GM23338 (cell line): ENCODE results near the gene KBTBD4. TPM values are rescaled to one million over a fixed set of nuclear protein-coding genes. Genes with fewer than 3 reads are reported as not detected.

Experiments
- ATAC-seq: fragments of 200-7000 bp; cut with Tn5 transposase; 3 replicates; pipeline ENCODE4 v1.9.1; 2020
- DNase-seq: peaks from one replicate; pipeline ENCODE4 v3.0.0-alpha.2; 2015; ENCODE audit warnings: low spot score
- H2AFZ ChIP-seq: fragments of 200-600 bp; sonication (generic); 2 replicates; pipeline ENCODE4 v1.8.0; 2016; ENCODE audit warnings: antibody characterized with exemption, mild to moderate bottlenecking, moderate library complexity
- H3F3A ChIP-seq: fragments of 200-600 bp; sonication (generic); replicated peaks from 2 replicates; pipeline ENCODE4 v1.8.0; 2017; ENCODE audit warnings: antibody characterized with exemption, mixed run types, low read depth
- H3K27ac ChIP-seq: fragments of 200-600 bp; sonication (generic); 2 replicates; pipeline ENCODE4 v1.6.1; 2016; ENCODE audit warnings: low read depth
- H3K27me3 ChIP-seq: fragments of 200-600 bp; sonication (generic); 2 replicates; pipeline ENCODE4 v1.8.0; 2016; ENCODE audit warnings: mild to moderate bottlenecking, mixed run types, moderate library complexity; ENCODE audit not compliant: insufficient read depth
- H3K36me3 ChIP-seq: fragments of 200-600 bp; sonication (generic); 2 replicates; pipeline ENCODE4 v1.8.0; 2016; ENCODE audit warnings: mild to moderate bottlenecking; ENCODE audit not compliant: insufficient read depth
- H3K4me1 ChIP-seq: fragments of 200-600 bp; sonication (generic); 2 replicates; pipeline ENCODE4 v1.8.0; 2016; ENCODE audit warnings: mild to moderate bottlenecking, moderate library complexity; ENCODE audit not compliant: insufficient read depth
- H3K4me2 ChIP-seq: fragments of 200-600 bp; sonication (generic); 2 replicates; pipeline ENCODE4 v1.7.1; 2017; ENCODE audit warnings: mixed run types
- H3K4me3 ChIP-seq: fragments of 200-600 bp; sonication (generic); 2 replicates; pipeline ENCODE4 v1.6.1; 2016; ENCODE audit warnings: mixed run types
- H3K79me2 ChIP-seq: fragments of 200-600 bp; sonication (generic); replicated peaks from 2 replicates; pipeline ENCODE4 v1.8.0; 2017; ENCODE audit warnings: mild to moderate bottlenecking; ENCODE audit not compliant: insufficient read depth
- H3K9me2 ChIP-seq: fragments of 200-600 bp; sonication (generic); 2 replicates; pipeline ENCODE4 v1.8.0; 2017; ENCODE audit not compliant: insufficient read depth
- H4K20me1 ChIP-seq: fragments of 200-600 bp; sonication (generic); replicated peaks from 2 replicates; pipeline ENCODE4 v1.8.0; 2017; ENCODE audit warnings: mild to moderate bottlenecking; ENCODE audit not compliant: insufficient read depth
- H3K27ac Mint-ChIP-seq: 2 replicates; pipeline ENCODE4 v1.8.0; 2020; ENCODE audit warnings: inconsistent platforms, mild to moderate bottlenecking, moderate library complexity, mixed read lengths
- H3K27me3 Mint-ChIP-seq: 3 replicates; pipeline ENCODE4 v1.8.0; 2022; ENCODE audit warnings: low read depth, mild to moderate bottlenecking, moderate library complexity, mixed read lengths, inconsistent platforms; ENCODE audit not compliant: insufficient read depth, poor library complexity
- H3K36me3 Mint-ChIP-seq: 3 replicates; pipeline ENCODE4 v1.8.0; 2021; ENCODE audit warnings: low read depth, mild to moderate bottlenecking, inconsistent platforms, moderate library complexity, mixed read lengths
- H3K4me1 Mint-ChIP-seq: 3 replicates; pipeline ENCODE4 v1.8.0; 2020; ENCODE audit warnings: mild to moderate bottlenecking, inconsistent platforms, mixed read lengths
- H3K4me3 Mint-ChIP-seq: 3 replicates; pipeline ENCODE4 v1.8.0; 2021; ENCODE audit warnings: moderate library complexity, mild to moderate bottlenecking, inconsistent platforms, mixed read lengths
- H3K9me3 Mint-ChIP-seq: 3 replicates; pipeline ENCODE4 v1.8.0; 2020; ENCODE audit warnings: moderate library complexity, mild to moderate bottlenecking, inconsistent platforms, mixed read lengths
- CREB1 ChIP-seq: fragments of 250-450 bp; sonication (Bioruptor Pico); IDR thresholded peaks from 2 replicates; pipeline ENCODE4 v1.5.0; 2020; ENCODE audit warnings: low read depth, mild to moderate bottlenecking, moderate library complexity
- ETS1 ChIP-seq: IDR thresholded peaks from 2 replicates; pipeline ENCODE4 v1.6.1; 2016; ENCODE audit warnings: antibody characterized with exemption
- EZH2 ChIP-seq: fragments of 200-600 bp; sonication (generic); IDR thresholded peaks from one replicate; pipeline ENCODE4 v1.8.0; 2017; ENCODE audit warnings: antibody characterized with exemption, mild to moderate bottlenecking, low read depth; ENCODE audit not compliant: unreplicated experiment
- EZH2phosphoT487 ChIP-seq: fragments of 200-600 bp; sonication (generic); IDR thresholded peaks from one replicate; pipeline ENCODE4 v1.8.1; 2018; ENCODE audit warnings: antibody characterized with exemption; ENCODE audit not compliant: unreplicated experiment
- JUNB ChIP-seq: IDR thresholded peaks from one replicate; pipeline ENCODE4 v1.6.1; 2016; ENCODE audit warnings: antibody characterized with exemption; ENCODE audit not compliant: unreplicated experiment
- NANOG ChIP-seq: IDR thresholded peaks from 2 replicates; pipeline ENCODE4 v1.6.1; 2016; ENCODE audit warnings: antibody characterized with exemption, borderline replicate concordance
- POLR2AphosphoS5 ChIP-seq: IDR thresholded peaks from 2 replicates; pipeline ENCODE4 v1.6.1; 2016; ENCODE audit warnings: antibody characterized with exemption, low read depth
- STAT1 ChIP-seq: IDR thresholded peaks from one replicate; pipeline ENCODE4 v1.6.1; 2016; ENCODE audit warnings: antibody characterized with exemption; ENCODE audit not compliant: unreplicated experiment
- ZNF114 ChIP-seq: fragments of 250-450 bp; sonication (Bioruptor Pico); IDR thresholded peaks from 2 replicates; pipeline ENCODE4 v1.5.0; 2020; ENCODE audit warnings: mild to moderate bottlenecking, moderate library complexity
- ZNF331 ChIP-seq: fragments of 250-450 bp; sonication (Bioruptor Pico); IDR thresholded peaks from 2 replicates; pipeline ENCODE4 v1.5.0; 2020; ENCODE audit warnings: low read depth, mild to moderate bottlenecking, moderate library complexity
- polyA plus RNA-seq: library from polyadenylated mRNA; unstranded; fragments of >200 nt; fragmentation: Nextera tagmentation; extraction: Ambion mirVana; gene quantifications from 2 replicates; pipeline ENCODE4 v1.2.1, GENCODE V29; 2016
- total RNA-seq: library from RNA; depleted of rRNA; stranded (reverse); fragments of >200 nt; shearing (Covaris generic); gene quantifications from 2 replicates; pipeline ENCODE4 v1.2.3, GENCODE V29; 2014
- TF ChIP-seq, protein P1 (sequence below), 2 experiments: fragments of 200-600 bp in 1 of 2; sonication (generic) in 1 of 2; conservative IDR thresholded peaks; 2 replicates each; pipeline versions ENCODE4 v1.5.1 to v1.6.1; 2016 to 2017; ENCODE audit warnings: antibody characterized with exemption in 2 of 2, low read depth in 2 of 2, mild to moderate bottlenecking in 2 of 2, moderate library complexity in 1 of 2
- TF ChIP-seq, protein P2 (sequence below): fragments of 250-450 bp; sonication (Bioruptor Pico); IDR thresholded peaks from 2 replicates; pipeline ENCODE4 v1.5.0; 2020; ENCODE audit warnings: mild to moderate bottlenecking, moderate library complexity

The KBTBD4 gene
- total and polyA plus RNA-seq, 2 experiments from 2014 or later, result 5.8 to 16.6 TPM

DNA sequence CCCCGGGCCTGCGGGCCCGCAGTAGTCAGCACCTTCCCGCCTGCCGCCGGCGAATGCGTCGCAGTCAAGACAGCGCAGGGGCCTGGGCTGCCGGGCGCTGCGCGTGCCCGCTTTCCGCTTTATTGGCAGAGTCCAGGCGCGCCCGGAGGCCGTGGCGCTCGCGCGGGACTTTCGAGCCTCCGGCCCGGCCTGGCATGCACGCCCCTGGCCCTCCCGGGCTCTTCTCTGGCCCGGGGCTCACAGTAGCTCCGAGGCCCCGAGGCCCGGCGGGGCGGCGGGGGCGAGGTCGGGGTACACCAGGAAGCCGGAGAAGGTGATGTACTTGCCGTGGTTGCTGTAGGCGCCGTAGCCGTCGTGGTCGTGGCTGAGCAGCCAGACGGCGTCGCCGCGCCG is 10.8 kb upstream of the KBTBD4 start (continued):
- TF ChIP-seq ETS1, result no peak
- no peak for TF ChIP-seq ZNF331
- TF ChIP-seq STAT1, result no peak
- no peak for TF ChIP-seq POLR2AphosphoS5
- TF ChIP-seq, protein P1, sequence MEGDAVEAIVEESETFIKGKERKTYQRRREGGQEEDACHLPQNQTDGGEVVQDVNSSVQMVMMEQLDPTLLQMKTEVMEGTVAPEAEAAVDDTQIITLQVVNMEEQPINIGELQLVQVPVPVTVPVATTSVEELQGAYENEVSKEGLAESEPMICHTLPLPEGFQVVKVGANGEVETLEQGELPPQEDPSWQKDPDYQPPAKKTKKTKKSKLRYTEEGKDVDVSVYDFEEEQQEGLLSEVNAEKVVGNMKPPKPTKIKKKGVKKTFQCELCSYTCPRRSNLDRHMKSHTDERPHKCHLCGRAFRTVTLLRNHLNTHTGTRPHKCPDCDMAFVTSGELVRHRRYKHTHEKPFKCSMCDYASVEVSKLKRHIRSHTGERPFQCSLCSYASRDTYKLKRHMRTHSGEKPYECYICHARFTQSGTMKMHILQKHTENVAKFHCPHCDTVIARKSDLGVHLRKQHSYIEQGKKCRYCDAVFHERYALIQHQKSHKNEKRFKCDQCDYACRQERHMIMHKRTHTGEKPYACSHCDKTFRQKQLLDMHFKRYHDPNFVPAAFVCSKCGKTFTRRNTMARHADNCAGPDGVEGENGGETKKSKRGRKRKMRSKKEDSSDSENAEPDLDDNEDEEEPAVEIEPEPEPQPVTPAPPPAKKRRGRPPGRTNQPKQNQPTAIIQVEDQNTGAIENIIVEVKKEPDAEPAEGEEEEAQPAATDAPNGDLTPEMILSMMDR (conservative IDR thresholded peaks at IDR 0.05; ENCODE audit: low read depth in 2 of 2), result no peak

DNA sequence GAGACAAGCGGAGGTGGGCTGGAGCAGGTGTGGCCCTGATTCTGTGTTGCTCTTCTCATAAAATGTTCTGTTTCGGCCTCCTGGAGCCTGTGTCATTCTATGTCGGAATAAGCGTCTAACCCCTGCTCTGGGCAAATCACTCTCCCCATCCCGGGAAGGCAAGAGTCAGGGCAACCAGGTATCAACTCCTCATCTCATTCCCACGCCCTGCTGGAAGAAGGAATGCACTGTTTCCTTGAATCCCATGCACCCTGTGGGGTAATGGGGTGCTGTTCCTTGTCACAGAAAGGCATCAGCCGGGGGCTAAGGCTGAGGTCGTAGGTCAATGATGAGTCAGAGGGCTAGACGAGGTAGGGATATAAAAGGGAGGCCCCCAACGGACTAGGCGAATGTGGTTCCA is 10.3 kb upstream of the KBTBD4 start:
- H3K27ac Mint-ChIP-seq, result no peak overlapping the region; the same call in 1 of the 2 replicates
- H3K4me2 ChIP-seq, result peak overlapping the region; percentile 77
- TF ChIP-seq, protein P2, sequence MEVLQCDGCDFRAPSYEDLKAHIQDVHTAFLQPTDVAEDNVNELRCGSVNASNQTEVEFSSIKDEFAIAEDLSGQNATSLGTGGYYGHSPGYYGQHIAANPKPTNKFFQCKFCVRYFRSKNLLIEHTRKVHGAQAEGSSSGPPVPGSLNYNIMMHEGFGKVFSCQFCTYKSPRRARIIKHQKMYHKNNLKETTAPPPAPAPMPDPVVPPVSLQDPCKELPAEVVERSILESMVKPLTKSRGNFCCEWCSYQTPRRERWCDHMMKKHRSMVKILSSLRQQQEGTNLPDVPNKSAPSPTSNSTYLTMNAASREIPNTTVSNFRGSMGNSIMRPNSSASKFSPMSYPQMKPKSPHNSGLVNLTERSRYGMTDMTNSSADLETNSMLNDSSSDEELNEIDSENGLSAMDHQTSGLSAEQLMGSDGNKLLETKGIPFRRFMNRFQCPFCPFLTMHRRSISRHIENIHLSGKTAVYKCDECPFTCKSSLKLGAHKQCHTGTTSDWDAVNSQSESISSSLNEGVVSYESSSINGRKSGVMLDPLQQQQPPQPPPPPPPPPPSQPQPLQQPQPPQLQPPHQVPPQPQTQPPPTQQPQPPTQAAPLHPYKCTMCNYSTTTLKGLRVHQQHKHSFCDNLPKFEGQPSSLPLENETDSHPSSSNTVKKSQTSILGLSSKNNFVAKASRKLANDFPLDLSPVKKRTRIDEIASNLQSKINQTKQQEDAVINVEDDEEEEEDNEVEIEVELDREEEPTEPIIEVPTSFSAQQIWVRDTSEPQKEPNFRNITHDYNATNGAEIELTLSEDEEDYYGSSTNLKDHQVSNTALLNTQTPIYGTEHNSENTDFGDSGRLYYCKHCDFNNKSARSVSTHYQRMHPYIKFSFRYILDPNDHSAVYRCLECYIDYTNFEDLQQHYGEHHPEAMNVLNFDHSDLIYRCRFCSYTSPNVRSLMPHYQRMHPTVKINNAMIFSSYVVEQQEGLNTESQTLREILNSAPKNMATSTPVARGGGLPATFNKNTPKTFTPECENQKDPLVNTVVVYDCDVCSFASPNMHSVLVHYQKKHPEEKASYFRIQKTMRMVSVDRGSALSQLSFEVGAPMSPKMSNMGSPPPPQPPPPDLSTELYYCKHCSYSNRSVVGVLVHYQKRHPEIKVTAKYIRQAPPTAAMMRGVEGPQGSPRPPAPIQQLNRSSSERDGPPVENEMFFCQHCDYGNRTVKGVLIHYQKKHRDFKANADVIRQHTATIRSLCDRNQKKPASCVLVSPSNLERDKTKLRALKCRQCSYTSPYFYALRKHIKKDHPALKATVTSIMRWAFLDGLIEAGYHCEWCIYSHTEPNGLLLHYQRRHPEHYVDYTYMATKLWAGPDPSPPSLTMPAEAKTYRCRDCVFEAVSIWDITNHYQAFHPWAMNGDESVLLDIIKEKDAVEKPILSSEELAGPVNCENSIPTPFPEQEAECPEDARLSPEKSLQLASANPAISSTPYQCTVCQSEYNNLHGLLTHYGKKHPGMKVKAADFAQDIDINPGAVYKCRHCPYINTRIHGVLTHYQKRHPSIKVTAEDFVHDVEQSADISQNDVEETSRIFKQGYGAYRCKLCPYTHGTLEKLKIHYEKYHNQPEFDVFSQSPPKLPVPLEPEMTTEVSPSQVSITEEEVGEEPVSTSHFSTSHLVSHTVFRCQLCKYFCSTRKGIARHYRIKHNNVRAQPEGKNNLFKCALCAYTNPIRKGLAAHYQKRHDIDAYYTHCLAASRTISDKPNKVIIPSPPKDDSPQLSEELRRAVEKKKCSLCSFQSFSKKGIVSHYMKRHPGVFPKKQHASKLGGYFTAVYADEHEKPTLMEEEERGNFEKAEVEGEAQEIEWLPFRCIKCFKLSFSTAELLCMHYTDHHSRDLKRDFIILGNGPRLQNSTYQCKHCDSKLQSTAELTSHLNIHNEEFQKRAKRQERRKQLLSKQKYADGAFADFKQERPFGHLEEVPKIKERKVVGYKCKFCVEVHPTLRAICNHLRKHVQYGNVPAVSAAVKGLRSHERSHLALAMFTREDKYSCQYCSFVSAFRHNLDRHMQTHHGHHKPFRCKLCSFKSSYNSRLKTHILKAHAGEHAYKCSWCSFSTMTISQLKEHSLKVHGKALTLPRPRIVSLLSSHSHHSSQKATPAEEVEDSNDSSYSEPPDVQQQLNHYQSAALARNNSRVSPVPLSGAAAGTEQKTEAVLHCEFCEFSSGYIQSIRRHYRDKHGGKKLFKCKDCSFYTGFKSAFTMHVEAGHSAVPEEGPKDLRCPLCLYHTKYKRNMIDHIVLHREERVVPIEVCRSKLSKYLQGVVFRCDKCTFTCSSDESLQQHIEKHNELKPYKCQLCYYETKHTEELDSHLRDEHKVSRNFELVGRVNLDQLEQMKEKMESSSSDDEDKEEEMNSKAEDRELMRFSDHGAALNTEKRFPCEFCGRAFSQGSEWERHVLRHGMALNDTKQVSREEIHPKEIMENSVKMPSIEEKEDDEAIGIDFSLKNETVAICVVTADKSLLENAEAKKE (CRISPR knock-in tag), result no peak
- TF ChIP-seq EZH2phosphoT487 (no peak), ETS1 (no peak), JUNB (no peak), ZNF114 (CRISPR knock-in tag) (no peak), CREB1 (CRISPR knock-in tag) (no peak), POLR2AphosphoS5 (no peak), EZH2 (no peak), NANOG (no peak), STAT1 (no peak)
- TF ChIP-seq, protein P1 (conservative IDR thresholded peaks at IDR 0.05; ENCODE audit: low read depth in 2 of 2), result no peak

More for the DNA sequence above, 10.3 kb upstream of the KBTBD4 start:
- H3K27me3 ChIP-seq, result peaks cover 49% of the 10 kb centered on the region
- H3K27me3 Mint-ChIP-seq, result peaks cover 45% of the 10 kb centered on the region
- H4K20me1 ChIP-seq, result peaks cover 5% of the 10 kb centered on the region; the same call in 1 of the 2 replicates
- no peaks in the 10 kb centered on the region for H3K79me2 ChIP-seq
- no peak overlapping the region for H2AFZ ChIP-seq
- H3K36me3 ChIP-seq, result no peaks in the 10 kb centered on the region
- no peaks in the 10 kb centered on the region for H3K9me3 Mint-ChIP-seq
- H3K4me3 Mint-ChIP-seq, result peak overlapping the region; percentile 17; the same call in 1 of the 3 replicates
- peaks cover 18% of the 10 kb centered on the region for H3K4me1 ChIP-seq
- peaks cover 13% of the 10 kb centered on the region for H3K36me3 Mint-ChIP-seq
- no peaks in the 10 kb centered on the region for H3F3A ChIP-seq
- ATAC-seq, result no peak
- H3K4me1 Mint-ChIP-seq, result peaks cover 16% of the 10 kb centered on the region
- 0 out of 2 replicates have a peak, but pooled peaks cover 6% of the 10 kb centered on the region for H3K9me2 ChIP-seq
- DNase-seq, result no peak
- H3K4me3 ChIP-seq, result peak overlapping the region; percentile 53; the same call in 1 of the 2 replicates
- no peak overlapping the region for H3K27ac ChIP-seq
